Vagina (tissue), 2 donors: ENCODE results near the gene RNASEH1.

ENCODE experiments used
- CTCF ChIP-seq, 3 experiments: fragments of 450-650 bp in 2 of 3; fragments of 200-600 bp in 1 of 3; sonication (generic) in 1 of 3; IDR thresholded peaks; one replicate each; pipeline ENCODE4 v1.5.1; 2017 to 2019; ENCODE audit warnings: antibody characterized with exemption in 3 of 3, mild to moderate bottlenecking in 2 of 3, moderate library complexity in 2 of 3
- POLR2A ChIP-seq, 2 donors: fragments of 450-650 bp; IDR thresholded peaks; one replicate each; pipeline ENCODE4 v1.6.1; 2017; ENCODE audit warnings: antibody characterized with exemption in 2 of 2, mild to moderate bottlenecking in 2 of 2, moderate library complexity in 2 of 2
- POLR2AphosphoS5 ChIP-seq, 2 donors: sonication (generic); formaldehyde crosslinking; IDR thresholded peaks; one replicate each; pipeline ENCODE4 v1.9.0; 2017; ENCODE audit warnings: antibody characterized with exemption in 2 of 2, mild to moderate bottlenecking in 2 of 2, low read depth in 1 of 2; ENCODE audit not compliant: insufficient read depth in 1 of 2

DNA sequence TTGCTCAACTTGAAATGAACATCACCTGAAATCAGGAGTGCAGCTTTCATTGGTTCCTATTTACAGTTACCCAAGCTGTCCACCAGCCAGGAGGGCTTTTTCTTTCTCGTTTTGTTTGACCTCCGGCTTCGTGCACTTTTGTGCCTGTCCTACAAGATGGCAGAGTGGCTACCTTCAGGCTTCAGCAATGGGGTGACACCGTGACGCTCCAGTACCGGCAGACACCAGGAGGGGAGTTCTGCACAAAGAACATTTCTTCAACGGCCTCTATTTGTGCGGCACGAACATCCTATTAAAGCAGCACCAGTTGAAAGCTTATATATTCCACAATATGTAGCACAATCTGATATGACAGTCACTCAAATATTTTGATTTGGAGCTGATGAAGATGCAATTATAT lies 18.3 kb downstream of the RNASEH1 start:
- TF ChIP-seq CTCF (IDR thresholded peaks at IDR 0.05) = no peak
- no peak for TF ChIP-seq POLR2AphosphoS5 (IDR thresholded peaks at IDR 0.05; ENCODE audit: insufficient read depth in 1 of 2, low read depth in 1 of 2)
- TF ChIP-seq POLR2A (IDR thresholded peaks at IDR 0.05) = no peak
